Keratinocyte (primary cell): ENCODE results near the gene CCDC102B. TPM values are rescaled to one million over a fixed set of nuclear protein-coding genes. Genes with fewer than 3 reads are reported as not detected.

Experiments used
- DNase-seq: peaks from one replicate; pipeline ENCODE4 v3.0.0-alpha.2; 2011; ENCODE audit warnings: low read depth, missing footprints, low spot score
- FAIRE-seq: peaks from 2 replicates; lab custom pipeline; 2011; peaks lifted over from hg19 to GRCh38; lab: Jason Lieb, UNC
- H2AFZ ChIP-seq: 2 replicates; pipeline ENCODE4 v1.6.0; 2012; ENCODE audit warnings: low read length, control low read depth, inconsistent platforms; ENCODE audit not compliant: control insufficient read depth
- H3K27ac ChIP-seq: 2 replicates; pipeline ENCODE4 v1.5.1; 2011; ENCODE audit warnings: low read length; ENCODE audit not compliant: control insufficient read depth, insufficient read depth
- H3K27me3 ChIP-seq: 3 replicates; pipeline ENCODE4 v1.6.0; 2011; ENCODE audit warnings: low read length; ENCODE audit not compliant: control insufficient read depth, insufficient read depth; ENCODE audit errors: extremely low read depth
- H3K36me3 ChIP-seq, 2 experiments: 2 replicates in 1 of 2; 3 replicates in 1 of 2; pipeline ENCODE4 v1.5.1; 2011; ENCODE audit warnings: low read length in 2 of 2, mild to moderate bottlenecking in 1 of 2; ENCODE audit not compliant: control insufficient read depth in 2 of 2, insufficient read depth in 2 of 2; ENCODE audit errors: extremely low read depth in 1 of 2
- H3K4me1 ChIP-seq: 3 replicates; pipeline ENCODE4 v1.5.1; 2011; ENCODE audit warnings: low read length; ENCODE audit not compliant: control insufficient read depth, insufficient read depth; ENCODE audit errors: extremely low read depth
- H3K4me2 ChIP-seq: 3 replicates; pipeline ENCODE4 v1.6.0; 2011; ENCODE audit warnings: low read depth, low read length; ENCODE audit not compliant: control insufficient read depth, insufficient read depth; ENCODE audit errors: extremely low read depth
- H3K4me3 ChIP-seq, 3 experiments: fragments of 200-600 bp in 1 of 3; sonication (generic) in 1 of 3; 2 replicates in 2 of 3; 3 replicates in 1 of 3; pipeline ENCODE4 v1.5.1; 2011 to 2016; ENCODE audit warnings: low read length in 3 of 3, mild to moderate bottlenecking in 3 of 3, control low read depth in 2 of 3, inconsistent platforms in 1 of 3, low read depth in 1 of 3, mixed read lengths in 1 of 3, mixed run types in 1 of 3, moderate library complexity in 1 of 3; ENCODE audit not compliant: control insufficient read depth in 2 of 3, insufficient read depth in 2 of 3; ENCODE audit errors: extremely low read depth in 1 of 3
- H3K79me2 ChIP-seq: 2 replicates; pipeline ENCODE4 v1.6.0; 2012; ENCODE audit warnings: low read length; ENCODE audit not compliant: control insufficient read depth, insufficient read depth
- H3K9ac ChIP-seq: 3 replicates; pipeline ENCODE4 v1.6.0; 2011; ENCODE audit warnings: low read length; ENCODE audit not compliant: control insufficient read depth, insufficient read depth; ENCODE audit errors: extremely low read depth
- H3K9me1 ChIP-seq: 3 replicates; pipeline ENCODE4 v1.6.0; 2011; ENCODE audit warnings: low read length; ENCODE audit not compliant: control insufficient read depth, insufficient read depth; ENCODE audit errors: extremely low read depth
- H3K9me3 ChIP-seq: 2 replicates; pipeline ENCODE4 v1.5.1; 2012; ENCODE audit warnings: low read depth, low read length; ENCODE audit not compliant: control insufficient read depth
- H4K20me1 ChIP-seq: 3 replicates; pipeline ENCODE4 v1.6.0; 2011; ENCODE audit warnings: low read length; ENCODE audit not compliant: control insufficient read depth, insufficient read depth; ENCODE audit errors: extremely low read depth
- CTCF ChIP-seq, 3 experiments: IDR thresholded peaks in 1 of 3; conservative IDR thresholded peaks in 1 of 3; optimal IDR thresholded peaks in 1 of 3; 2 replicates in 2 of 3; 3 replicates in 1 of 3; pipeline versions ENCODE3 to v1.5.1; 2011; ENCODE audit warnings: low read length in 3 of 3, mild to moderate bottlenecking in 3 of 3, moderate library complexity in 2 of 3, control low read depth in 1 of 3, inconsistent platforms in 1 of 3; ENCODE audit not compliant: insufficient read depth in 2 of 3; ENCODE audit errors: extremely low read depth in 1 of 3
- EZH2 ChIP-seq: IDR thresholded peaks from one replicate; pipeline ENCODE4 v1.6.1; 2012; ENCODE audit warnings: inconsistent platforms, mild to moderate bottlenecking, low read length, moderate library complexity
- dilution Hi-C: fragments of 300-500 bp; cut with MboI; formaldehyde crosslinking; loops from one replicate; pipeline ENCODE4 v1.7.0; 2020; ENCODE audit warnings: low sequenced_read_pairs; ENCODE audit not compliant: extremely low pct_ligation_motif_present
- polyA plus RNA-seq, 5 experiments: library from polyadenylated mRNA; depleted of rRNA in 3 of 5; stranded (reverse) in 3 of 5; stranded (forward) in 1 of 5; unstranded in 1 of 5; fragments of >200 nt; gene quantifications; 1 replicate in 1 of 5; 2 replicates in 3 of 5; 3 replicates in 1 of 5; pipeline versions ENCODE4 v1.2.1 to v1.2.3, GENCODE V29; 2011 to 2012; ENCODE audit warnings: missing spikeins in 2 of 5, low read depth in 1 of 5, low replicate concordance in 1 of 5

The CCDC102B gene
- polyA plus RNA-seq, 1 donor (not counting 4 experiments of a cell fraction or from before 2014, with no cell fraction given), result 0.60 TPM

- Histone ChIP-seq H3K79me2 (no peaks in the 10 kb centered on the region), H3K9me1 (no peaks in the 10 kb centered on the region), H3K9ac (no peak overlapping the region), H3K36me3 (no peaks in the 10 kb centered on the region), H4K20me1 (no peaks in the 10 kb centered on the region), H2AFZ (no peak overlapping the region), H3K4me2 (no peak overlapping the region), H3K9me3 (no peaks in the 10 kb centered on the region), H3K4me1 (no peaks in the 10 kb centered on the region), H3K27ac (no peak overlapping the region), H3K4me3 (no peak overlapping the region), H3K27me3 (no peaks in the 10 kb centered on the region)
- no peak for DNase-seq
- dilution Hi-C loops, result no loop called here
- no peak for TF ChIP-seq EZH2
- no peak for TF ChIP-seq CTCF (optimal IDR thresholded peaks at IDR 0.05 in 1 of 3, IDR thresholded peaks at IDR 0.05 in 1 of 3, conservative IDR thresholded peaks at IDR 0.05 in 1 of 3; ENCODE audit: extremely low read depth in 1 of 3, insufficient read depth in 2 of 3, low read length in 3 of 3)
- FAIRE-seq, result no peak
Observed at GRCh38 chr18:68972176-68972575, 174.3 kb downstream of the CCDC102B start.

- H3K9me1 ChIP-seq, result no peaks in the 10 kb centered on the region
- no peaks in the 10 kb centered on the region for H3K79me2 ChIP-seq
- H3K27me3 ChIP-seq, result no peaks in the 10 kb centered on the region
- no peaks in the 10 kb centered on the region for H4K20me1 ChIP-seq
- H3K36me3 ChIP-seq, result no peaks in the 10 kb centered on the region
- no peaks in the 10 kb centered on the region for H3K9me3 ChIP-seq
- dilution Hi-C loops, result no loop called here
- no peak overlapping the region for H2AFZ ChIP-seq
- FAIRE-seq (no peak), DNase-seq (no peak)
- no peak overlapping the region for H3K4me2 ChIP-seq
- no peak overlapping the region for H3K27ac ChIP-seq
- H3K9ac ChIP-seq, result no peak overlapping the region
- H3K4me3 ChIP-seq, result no peak overlapping the region
- no peak for TF ChIP-seq EZH2
- no peak for TF ChIP-seq CTCF (optimal IDR thresholded peaks at IDR 0.05 in 1 of 3, IDR thresholded peaks at IDR 0.05 in 1 of 3, conservative IDR thresholded peaks at IDR 0.05 in 1 of 3; ENCODE audit: extremely low read depth in 1 of 3, insufficient read depth in 2 of 3, low read length in 3 of 3)
- H3K4me1 ChIP-seq, result no peaks in the 10 kb centered on the region
Observed at GRCh38 chr18:68979737-68980136, 181.9 kb downstream of the CCDC102B start.
